Measurements from ENCODE around the gene NCLN.
"Not testable (repeated sequence)": the region's sequence is repeated elsewhere in the genome, so short reads cannot be mapped to it uniquely, and the experiment has no call there.

NCLN gene

DNA sequence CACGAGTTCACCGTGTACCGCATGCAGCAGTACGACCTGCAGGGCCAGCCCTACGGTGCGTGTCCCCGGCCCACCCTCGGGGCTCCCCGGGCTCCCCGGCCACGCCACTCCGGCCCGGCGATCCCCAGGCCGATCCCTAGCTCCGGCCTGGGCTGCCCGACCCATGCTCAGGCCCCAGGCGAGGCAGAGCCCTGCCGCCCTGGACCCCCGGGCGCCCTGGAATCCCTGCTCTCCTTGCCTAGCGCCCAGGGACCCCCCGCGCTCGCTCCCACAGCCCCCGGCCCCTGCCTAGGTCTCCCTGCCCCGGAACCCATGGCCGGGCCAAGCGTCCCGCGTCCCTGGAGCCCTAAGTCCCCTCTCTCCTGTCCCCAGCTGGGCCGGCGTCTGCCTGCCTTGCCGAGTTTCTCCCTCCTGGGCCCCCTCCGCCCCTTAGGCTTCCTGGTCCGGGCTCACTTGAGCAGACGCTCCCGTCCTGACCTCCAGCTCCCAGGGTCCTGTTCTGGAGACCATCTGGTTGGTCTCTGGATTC, 494 bp downstream of the NCLN start:
- DNase-seq = no peak

DNA sequence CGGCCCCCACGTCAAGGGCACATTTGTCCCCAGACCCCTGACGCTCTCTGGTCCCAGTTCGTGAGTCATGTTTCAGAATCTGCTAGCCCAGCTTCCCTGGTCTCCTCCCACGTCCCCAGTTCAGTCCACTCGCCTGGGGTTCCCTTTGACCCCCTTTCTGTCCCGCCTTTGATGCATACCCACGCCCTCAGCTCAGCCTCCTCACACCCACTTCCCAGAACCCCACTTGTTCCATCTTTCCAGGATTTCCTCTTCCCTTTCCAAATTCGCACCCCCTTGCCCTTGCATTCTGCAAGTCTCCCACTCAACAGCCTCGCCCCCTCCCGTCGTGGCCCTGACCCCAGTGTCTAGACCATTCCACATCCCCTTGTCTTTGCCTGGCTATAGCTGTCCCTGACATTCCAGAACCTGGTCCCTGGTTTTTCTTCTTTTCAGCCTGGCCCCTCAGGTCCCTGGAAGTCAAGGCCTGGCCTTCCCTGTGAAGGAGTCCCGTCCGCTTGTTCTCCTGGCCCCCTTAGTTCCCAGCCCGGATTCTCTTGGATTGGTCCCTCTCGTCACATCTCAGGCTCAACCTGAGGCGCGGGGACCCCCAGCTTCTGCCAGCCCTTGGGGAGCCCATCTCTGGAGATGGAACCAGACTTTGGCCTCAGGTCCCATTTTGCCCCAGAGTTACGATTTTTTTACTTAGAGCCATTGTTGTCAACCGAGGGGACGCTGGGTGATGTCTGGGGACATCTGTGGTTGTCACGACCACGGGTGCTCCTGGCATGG, 1.3 kb downstream of the NCLN start:
- no peak for DNase-seq

DNA sequence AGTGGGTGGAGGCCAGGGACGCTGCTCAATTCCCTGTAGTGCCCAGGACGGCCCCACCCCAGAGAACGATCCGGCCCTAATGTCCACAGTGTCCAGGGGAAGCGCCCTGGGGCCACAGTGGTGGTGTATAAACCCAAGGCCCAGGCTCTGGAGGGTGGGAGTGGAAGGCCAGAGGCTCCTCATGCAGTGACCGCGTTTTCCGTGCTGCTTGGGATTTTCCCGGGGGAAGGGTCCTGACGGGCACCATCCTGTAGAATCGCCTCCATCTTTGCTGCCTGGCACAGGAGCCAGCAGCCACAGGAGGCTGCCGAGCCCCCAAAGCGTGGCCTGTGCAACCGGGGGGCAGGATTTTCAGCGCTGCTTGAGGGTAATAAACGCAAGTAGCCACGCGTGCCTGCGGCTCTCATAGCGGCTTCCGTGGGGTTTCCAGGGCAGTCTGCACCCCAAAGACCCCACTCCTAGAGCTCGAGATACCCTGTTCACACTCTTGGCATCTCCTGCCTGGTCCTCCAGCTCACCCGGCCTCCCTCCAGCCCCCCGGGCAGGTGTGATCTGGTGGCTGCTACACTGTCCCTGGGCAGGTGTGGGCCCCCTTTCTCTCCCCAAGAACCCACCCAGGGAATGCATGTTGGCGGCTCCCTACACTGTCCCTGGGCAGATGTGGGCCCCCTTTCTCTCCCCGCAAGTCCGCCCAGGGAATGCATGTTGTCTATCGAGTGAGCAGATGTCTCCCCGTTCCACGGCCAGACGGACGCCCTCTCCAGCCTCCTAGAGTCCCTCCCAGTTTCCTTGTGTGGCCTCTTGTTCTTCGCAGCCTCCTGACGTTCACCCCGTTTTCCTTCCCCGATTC, 2.2 kb downstream of the NCLN start:
- DNase-seq = no peak

DNA sequence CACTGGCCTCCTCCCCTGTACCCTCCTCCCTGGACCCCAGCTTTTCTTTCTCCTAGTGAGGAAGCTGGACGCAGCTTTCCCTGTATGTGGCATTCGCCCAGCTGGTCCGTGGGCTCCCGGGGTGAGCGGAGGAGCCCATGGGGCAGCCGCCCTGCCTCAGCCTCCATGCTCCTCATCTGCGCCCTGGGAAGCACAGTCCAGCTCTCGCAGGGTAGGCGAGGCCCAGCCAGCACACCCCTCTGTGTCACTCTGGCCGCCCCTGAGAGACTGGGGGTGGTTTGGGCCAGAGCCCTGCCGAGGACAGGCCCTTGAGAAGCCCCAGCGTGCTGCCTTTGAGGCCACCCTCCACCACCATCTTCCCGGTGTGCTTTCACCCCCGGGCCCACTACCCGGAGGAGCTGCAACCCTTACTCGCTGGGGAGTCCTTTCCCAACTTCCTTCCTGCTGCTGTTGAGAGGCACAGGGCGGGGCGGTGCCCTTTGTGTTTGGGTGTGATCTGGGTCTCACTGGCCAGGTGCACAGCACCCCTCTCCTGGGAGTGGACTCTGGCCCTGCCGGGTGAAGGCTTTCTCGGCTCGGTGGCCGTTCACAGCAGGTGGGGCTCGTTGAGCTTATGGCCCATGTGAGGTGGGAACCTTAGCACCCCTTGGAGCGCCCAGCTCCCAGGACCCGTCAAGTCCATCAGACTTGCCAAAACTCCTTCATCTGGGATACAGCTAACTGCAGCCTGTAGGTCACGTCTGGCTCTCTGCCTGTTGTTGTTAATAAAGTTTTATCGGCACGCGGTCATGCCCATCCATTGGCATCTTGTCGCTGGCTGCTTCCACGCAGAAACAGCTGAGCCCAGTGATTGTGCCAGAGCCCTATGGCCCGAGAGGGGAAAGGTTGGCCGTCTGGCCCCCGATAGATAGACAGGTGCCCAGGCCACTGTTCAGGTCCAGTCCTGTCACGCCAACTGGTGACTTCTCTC, 3.2 kb downstream of the NCLN start:
- DNase-seq = no peak

DNA sequence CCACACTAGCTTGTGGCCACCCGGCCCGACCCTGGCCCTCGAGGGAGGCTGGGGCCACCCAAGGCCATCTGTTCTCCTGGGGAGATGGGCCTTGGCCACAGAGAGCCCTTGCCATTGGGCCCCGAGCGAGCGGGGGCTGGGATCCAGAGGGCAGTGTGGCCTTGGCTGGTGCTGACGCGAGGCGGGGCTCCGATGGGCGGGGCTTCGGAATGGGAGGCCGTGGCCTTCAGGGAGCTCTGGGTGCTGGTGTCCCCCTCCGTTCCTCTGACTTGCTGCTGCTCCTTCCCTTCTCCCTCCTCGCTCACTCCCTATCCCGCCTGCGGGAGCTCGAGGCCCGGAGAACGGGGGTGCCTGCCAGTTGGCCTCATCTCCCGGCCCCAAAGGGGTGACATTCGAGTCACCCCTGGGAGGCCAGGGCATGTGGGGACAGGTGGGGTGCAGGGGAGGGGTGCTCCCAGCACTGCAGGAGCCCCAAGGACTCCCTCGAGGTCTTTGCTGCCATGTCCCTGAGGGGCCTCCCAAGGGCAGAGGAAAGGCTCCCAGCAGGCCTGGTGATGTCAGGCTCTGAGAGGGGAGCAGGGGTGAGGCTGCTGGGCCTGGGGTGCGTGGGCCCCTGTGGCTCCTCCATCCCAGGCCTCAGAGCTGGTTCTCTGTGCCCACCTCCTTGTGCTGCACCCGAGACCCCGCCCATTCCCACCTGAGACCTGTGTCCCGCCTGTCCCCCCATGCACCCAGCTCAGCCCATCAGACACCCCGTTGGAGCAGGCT, 4.2 kb downstream of the NCLN start:
- DNase-seq = no peak

DNA sequence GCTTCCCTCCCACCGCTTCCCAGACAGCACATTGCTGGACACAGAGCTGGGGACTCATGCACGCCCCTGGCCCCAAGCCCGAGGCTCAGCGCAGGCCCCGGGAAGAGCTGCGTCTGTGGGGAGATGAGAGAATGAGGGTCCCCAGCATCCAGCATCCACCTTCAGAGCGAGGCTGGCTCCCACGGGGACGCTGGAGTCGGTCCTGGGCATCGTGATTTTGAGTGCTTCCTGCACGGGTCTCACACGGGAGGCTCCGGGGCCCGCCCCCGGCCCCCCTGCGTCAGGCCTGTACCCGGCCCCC, 4.7 kb downstream of the NCLN start:
- DNase-seq = no peak

DNA sequence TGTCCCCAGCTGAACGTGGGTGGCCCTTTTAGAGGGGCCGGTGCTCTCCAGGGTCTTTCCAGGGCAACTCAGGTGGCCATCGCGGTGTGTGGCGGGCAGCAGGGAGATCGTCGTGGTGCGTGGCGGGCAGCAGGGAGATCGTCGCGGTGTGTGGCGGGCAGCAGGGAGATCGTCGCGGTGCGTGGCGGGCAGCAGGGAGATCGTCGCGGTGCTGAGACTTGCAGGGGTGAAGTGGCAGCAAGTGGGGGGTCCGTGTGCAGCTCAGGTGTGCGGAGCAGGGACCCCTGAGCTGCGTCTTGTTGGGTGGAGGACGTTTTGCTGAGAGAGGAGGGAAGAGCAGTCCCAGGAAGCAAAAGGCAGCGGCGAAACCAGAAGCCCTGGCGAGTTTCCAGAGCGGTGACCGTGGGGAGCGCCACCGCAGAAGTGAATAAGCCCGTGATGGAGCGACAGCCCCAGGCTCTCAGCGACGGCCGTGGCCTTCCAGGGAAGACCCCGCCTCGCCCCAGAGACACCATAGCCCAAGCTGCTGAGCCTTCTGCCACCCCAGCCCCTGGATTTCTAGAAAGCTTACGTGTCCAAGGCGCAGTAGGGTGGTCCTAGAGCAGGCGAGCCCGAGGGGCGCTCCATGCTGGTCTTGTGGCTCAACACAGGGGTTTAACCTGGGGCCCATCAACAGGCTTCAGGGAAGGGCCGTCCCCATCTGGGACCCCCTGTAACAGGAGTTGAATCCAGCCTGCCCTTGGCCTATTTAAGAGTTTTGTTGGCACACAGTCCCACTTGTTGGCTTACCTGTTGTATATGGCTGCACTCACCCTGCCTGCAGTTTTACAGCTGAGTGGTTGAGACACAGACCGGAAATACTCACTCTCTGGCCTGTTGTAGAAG, 5.4 kb downstream of the NCLN start:
- DNase-seq = no peak

DNA sequence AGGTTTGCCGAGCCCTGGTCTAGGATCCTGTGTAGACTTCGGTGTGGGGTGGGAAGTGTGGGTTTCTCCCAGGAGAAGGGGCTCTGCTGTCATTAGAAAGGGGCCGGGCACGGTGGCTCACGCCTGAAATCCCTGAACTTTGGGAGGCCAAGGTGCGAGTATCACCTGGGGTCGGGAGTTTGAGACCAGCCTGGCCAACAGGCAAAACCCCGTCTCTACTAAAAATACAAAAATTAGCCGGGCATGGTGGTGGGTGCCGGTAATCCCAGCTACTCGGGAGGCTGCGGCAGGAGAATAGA, 6.0 kb downstream of the NCLN start:
- not testable (repeated sequence) for DNase-seq

DNA sequence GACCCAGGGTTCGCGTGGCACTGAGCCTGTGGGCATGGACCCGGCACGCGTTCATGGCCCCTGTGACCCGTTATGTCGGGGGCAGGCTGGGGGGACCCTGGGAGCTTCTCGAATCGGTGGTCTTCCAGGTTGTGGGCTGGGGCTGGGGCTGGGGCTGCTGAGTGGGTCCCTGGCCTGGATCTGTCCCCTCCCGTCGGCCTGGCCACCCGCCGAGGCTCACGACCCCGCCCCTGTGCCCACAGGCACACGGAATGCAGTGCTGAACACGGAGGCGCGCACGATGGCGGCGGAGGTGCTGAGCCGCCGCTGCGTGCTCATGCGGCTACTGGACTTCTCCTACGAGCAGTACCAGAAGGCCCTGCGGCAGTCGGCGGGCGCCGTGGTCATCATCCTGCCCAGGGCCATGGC, 6.5 kb downstream of the NCLN start:
- DNase-seq = no peak

DNA sequence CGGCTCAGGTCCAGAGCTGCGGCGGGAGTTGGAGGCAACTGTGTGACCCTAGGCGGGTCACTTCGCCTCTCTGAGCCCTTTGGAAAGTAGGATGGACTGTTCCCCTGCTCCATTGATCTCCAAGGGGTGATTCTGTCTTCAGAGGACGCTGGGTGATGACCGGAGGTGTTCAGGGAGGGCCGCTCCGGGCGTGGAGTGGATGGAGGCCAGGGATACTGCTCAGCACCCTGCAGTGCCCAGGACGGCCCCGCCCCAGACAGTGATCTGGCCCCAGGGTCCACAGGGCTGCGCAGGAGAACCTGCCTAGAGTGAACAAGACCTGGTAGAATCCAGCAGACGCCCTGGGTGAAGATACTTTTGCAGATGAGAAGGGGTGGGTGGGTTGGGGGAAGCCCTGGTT, 7.0 kb downstream of the NCLN start:
- no peak for DNase-seq

DNA sequence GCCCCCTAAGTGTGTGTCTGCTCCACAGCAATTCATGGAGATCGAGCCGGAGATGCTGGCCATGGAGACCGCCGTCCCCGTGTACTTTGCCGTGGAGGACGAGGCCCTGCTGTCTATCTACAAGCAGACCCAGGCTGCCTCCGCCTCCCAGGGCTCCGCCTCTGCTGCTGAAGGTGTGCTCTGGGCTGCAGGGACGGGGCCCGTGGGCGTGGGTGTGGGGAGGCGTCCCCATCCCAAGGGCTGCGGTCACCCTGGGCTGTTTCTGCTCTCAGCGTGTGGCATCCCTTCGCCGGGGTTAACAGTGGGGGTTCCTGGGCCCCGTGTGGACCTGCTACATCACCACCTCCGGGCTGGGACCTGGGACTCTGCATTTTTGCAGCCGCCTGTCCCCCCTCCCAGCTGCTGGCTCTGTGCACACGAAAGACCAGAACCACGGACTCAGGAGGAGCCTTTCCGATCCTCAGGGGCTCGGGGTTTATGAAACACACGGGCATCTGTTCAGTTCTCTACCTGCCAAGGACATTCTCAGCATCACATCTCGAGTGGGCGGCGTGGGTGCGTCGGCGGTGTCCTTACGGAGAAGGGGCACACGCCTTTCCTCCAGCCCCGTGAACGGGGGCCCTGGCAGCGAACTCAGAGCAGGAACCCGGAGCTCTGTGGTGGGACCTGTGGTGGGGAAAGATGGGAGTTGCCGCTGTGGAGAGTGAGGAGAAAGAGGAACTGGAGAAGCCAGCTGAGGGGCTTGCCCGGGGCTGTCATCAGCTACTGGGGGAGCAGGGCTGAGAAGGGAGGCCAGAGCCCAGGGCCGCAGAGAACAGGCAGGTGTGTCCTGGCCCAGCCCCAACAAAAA, 7.8 kb downstream of the NCLN start:
- DNase-seq = no peak

DNA sequence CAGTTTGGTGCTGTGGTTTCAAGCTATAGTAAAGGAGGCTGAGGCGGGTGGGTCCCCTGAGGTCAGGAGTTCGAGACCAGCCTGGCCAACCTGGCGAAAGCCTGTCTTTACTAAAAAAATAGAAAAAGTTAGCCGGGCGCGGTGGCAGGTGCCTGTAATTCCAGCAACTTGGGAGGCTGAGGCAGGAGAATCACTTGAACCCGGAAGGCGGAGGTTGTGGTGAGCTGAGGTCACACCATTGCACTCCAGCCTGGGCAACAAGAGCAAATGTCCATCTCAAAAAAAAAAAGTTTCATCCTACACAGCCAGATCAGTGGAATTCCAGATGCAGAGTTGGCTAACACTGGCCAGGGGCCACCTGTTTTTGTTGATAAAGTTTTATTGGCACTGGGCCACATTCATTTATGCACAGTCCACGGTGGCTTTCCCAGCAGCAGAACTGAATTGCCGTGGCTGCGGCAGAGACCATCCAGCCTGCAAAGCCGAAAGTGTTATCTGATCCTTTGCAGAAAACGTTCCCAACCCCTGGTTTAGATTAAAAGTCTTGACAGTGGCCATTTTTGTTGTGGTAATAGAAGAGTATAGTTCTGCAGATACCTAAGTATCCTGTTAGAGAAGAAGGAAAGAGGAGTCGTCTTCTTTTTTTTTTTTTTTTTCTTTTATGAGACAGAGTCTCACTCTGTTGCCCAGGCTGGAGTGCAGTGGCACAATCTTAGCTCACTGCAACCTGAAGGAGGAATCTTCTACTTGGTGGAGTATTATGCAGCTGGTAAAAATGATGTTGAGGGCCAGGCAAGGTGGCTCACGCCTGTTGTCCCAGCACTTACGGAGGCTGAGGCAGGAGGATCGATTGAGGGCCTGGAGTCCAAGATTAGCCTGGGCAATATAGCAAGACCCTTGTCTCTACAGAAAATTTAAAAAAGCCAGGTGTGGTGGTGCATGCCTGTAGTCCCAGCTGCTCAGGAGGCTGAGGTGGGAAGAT, 8.7 kb downstream of the NCLN start:
- no peak for DNase-seq

DNA sequence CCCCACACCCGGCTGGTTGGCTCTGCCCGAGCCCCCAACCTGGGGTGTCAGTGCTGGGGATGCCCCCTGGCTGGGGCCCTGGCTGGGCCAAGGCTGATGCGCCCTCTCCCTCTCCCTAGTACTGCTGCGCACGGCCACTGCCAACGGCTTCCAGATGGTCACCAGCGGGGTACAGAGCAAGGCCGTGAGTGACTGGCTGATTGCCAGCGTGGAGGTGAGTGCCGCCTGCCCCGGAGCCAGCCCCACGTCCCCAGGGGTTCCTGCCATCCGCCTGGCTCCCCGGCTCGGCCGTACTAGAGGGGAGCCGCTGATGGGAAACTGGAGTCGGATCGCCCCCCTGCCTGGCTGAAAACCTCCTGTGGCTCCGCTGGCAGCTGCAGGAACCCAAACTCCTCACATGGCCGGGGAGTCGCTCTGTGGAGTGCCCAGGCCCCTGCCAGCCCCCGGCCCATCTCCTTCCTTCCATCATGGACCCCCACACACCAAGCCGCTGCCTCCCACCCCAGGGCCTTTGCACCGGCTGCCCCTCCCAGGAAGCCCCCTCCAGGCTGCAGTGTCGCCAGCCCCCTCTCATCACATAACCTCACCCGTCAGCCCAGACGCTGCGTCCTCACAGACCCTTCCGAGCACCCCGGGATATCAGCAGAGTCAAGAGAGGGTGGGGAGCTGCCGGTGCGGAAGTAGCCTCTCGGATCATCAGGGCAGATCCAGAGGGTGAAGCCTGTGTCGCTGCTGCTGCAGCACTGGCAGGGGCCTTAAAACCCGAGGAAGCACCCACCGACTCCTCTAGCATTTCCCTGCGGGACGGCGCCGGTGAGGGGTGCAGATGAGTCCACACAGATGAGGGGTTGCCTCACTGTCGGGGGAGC, 10.6 kb downstream of the NCLN start:
- no peak for DNase-seq

DNA sequence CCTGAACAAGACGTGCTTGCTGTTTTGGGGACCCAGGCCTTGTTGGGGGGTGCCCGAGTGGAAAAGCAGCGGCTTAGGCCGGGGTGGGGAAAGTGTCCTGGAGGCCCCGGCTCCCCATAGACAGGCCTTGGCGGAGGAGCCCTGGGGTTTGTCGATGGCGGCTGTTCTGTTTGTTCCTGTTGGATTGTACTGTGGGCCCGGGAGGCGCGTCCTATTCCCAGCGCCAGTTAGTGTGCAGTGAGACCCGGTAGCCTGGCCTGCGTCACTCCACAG, 11.1 kb downstream of the NCLN start:
- DNase-seq = no peak

DNA sequence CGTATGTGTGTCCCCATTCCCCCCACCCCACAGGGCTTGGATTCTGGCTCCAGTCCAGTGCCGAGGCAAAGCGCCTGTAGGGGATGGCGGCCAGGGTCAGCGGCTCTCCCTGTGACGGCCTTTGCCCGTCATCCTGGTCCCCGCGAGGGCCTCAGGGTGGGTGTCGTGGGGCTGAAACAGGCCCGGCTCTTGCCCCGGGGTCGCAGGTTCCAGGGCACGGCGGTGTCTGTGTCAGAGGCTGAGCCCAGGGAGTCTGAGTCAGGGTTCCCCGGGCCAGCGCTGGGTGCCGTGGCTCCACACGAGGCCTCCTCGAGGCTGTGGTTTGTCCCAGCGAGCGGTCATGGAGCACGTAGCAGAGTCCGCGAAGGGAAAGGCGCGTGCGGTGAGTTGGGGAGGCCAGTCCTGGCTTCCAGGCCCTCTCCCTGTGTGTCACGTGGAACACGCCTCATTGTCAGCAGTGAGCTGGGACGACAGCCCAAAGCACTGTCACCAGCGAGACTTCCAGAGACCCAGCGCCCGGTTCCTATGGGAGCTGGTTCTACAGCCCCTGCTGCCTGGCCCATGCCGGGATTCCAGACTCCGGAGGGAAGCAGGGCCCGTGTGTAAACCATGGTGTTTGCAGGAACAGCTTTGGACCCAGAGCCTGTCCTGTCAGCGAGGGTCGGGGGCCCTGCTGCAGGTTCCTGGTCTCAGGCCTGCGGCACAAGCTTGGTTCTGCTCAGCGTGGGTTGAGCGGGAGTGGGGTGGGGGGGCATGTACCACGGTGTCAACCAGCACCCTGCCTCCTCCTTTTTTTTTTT, 13.4 kb downstream of the NCLN start:
- no peak for DNase-seq

DNA sequence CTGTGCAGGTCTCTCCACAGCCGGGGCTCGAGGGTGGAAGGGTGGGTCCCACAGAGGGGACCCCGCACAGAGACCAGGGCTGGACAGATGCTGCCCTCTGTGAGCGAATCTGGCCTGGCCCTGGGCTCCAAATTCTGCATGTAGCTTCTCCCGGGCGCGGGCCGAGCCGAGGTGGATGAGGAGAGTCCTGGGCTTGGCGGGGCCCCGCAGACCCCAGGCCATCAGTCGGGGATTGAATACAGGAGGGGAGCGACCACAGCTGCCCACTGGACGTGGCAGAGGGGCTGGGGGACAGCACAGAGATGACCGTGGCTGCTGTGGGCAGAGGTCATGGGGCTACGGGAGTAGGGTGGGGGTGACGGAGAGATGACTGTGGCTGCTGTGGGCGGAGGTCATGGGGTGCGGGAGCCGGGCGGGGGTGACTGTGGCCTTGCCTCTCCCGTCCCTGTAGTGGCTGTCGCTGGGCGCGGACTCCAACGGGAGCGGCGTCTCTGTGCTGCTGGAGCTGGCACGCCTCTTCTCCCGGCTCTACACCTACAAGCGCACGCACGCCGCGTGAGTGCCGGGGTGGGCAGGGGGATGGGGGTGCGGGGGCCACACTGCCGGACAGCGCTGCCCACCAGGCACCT, 15.5 kb downstream of the NCLN start:
- DNase-seq = no peak

DNA sequence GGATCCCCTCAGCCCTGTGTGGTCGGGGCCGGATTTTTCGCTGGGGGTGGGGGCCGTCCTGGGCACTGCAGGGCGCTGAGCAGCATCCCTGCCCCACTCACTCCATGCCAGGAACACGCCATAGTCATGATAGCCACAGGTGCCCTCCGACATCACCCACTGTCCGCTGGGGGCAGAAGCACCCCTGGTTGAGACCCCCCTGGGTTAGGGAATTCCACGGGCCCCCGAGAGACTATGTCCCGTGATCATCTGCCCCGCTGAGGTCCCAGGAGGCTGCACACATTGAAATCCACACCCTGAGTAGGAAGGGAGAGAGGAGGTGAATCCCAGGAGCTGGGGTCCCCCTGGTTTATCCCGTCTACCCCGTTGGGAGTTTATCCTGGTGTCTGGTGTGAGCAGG, 16.2 kb downstream of the NCLN start:
- DNase-seq = no peak
